ENCODE results near the gene FGF1. TPM values are rescaled to one million over a fixed set of nuclear protein-coding genes. Genes with fewer than 3 reads are reported as not detected.

The FGF1 gene
- total and polyA plus RNA-seq, 2 of the 4 experiments (the other 2 are of a cell fraction) = 7.6 to 7.7 TPM

GRCh38 chr5:142589720-142590119, 96.2 kb downstream of the FGF1 start:
- Histone ChIP-seq H3K36me3 (ENCODE audit: control insufficient read depth, insufficient read depth, low read length) (no peaks in the 10 kb centered on the region), H2BK120ac (ENCODE audit: low read depth, low read length) (no peak overlapping the region), H4K5ac (ENCODE audit: low read depth, low read length) (no peak overlapping the region), H3K18ac (ENCODE audit: low read depth, low read length) (no peak overlapping the region), H3K4ac (ENCODE audit: low read depth, low read length) (no peak overlapping the region), H3K56ac (ENCODE audit: extremely low read depth, insufficient read depth, low read length) (no peak overlapping the region), H2AK5ac (ENCODE audit: low read depth, low read length) (no peak overlapping the region), H2AK9ac (replicated peaks; ENCODE audit: low read depth, low read length, poor library complexity) (no peak overlapping the region), H2BK20ac (ENCODE audit: low read depth, low read length) (no peak overlapping the region), H2BK15ac (ENCODE audit: low read depth, low read length) (no peak overlapping the region), H3K27me3 (ENCODE audit: control insufficient read depth, insufficient read depth, low read length) (no peaks in the 10 kb centered on the region), H3K4me1 (ENCODE audit: control insufficient read depth, insufficient read depth, low read length) (no peaks in the 10 kb centered on the region), H3K9ac (ENCODE audit: low read depth, low read length) (no peak overlapping the region), H4K8ac (ENCODE audit: low read depth in 2 of 2, low read length in 2 of 2) (no peak overlapping the region), H4K20me1 (ENCODE audit: insufficient read depth, low read length) (no peaks in the 10 kb centered on the region), H4K91ac (ENCODE audit: insufficient read depth, low read depth, low read length) (no peak overlapping the region), H3K23ac (ENCODE audit: low read depth, low read length) (no peak overlapping the region), H3K79me1 (ENCODE audit: low read depth in 1 of 2, low read length in 2 of 2) (no peaks in the 10 kb centered on the region), H2BK5ac (ENCODE audit: low read depth, low read length, poor library complexity, severe bottlenecking) (no peak overlapping the region), H3K9me3 (ENCODE audit: control insufficient read depth, insufficient read depth, low read length) (no peaks in the 10 kb centered on the region), H3K4me2 (ENCODE audit: low read depth, low read length) (no peak overlapping the region), H3K14ac (replicated peaks; ENCODE audit: low read depth, low read length) (no peak overlapping the region), H3K4me3 (ENCODE audit: insufficient read depth, low read depth, low read length) (no peak overlapping the region), H2AFZ (replicated peaks; ENCODE audit: low read length, poor library complexity) (no peak overlapping the region), H3K9me1 (ENCODE audit: insufficient read depth, low read length) (no peaks in the 10 kb centered on the region), H3K27ac (ENCODE audit: insufficient read depth, low read length) (no peak overlapping the region)
- ATAC-seq (ENCODE audit: low read depth) (no peak), DNase-seq (no peak)
- dilution Hi-C loops (cut with HindIII; ENCODE audit: low sequenced_read_pairs, unreplicated experiment) (no loop called here), intact Hi-C loops (cut with micrococcal nuclease) (no loop called here), in situ Hi-C loops (cut with MboI; ENCODE audit: low sequenced_read_pairs) (no loop called here)
- 100% methylated on average over 1 of the region's 1 CpG; no CpG with 5 or more reads in 1 of the 2 experiments for WGBS, 2 experiments (ENCODE audit: extremely low coverage in 2 of 2, insufficient read length in 1 of 2)
- ChIA-PET POLR2A (ENCODE audit: unreplicated experiment) (no interaction called here), CTCF (interaction anchor here (0.6 kb wide), 1 partner anchor 17 kb away, joined by 5 read pairs; no protein-coding TSS in a partner anchor)
- no TSS peak for BruUV-seq (replicated peaks)
- no peak for TF ChIP-seq CHD1 (IDR thresholded peaks at IDR 0.05; ENCODE audit: low read depth, low read length)
- no peak for TF ChIP-seq SMC3 (IDR thresholded peaks at IDR 0.05; ENCODE audit: low read depth, low read length)
- TF ChIP-seq NFE2L2 (IDR thresholded peaks at IDR 0.05; ENCODE audit: low read depth, low read length) = no peak
- TF ChIP-seq USF2 (IDR thresholded peaks at IDR 0.05; ENCODE audit: low read depth, low read length) = no peak
- TF ChIP-seq ELK1 (IDR thresholded peaks at IDR 0.05; ENCODE audit: borderline replicate concordance, low read depth, low read length) = no peak
